Gastroesophageal sphincter (tissue), 4 donors: ENCODE measurements around the gene PRKN. TPM values are rescaled to one million over a fixed set of nuclear protein-coding genes. Genes with fewer than 3 reads are reported as not detected.
"Not testable (repeated sequence)": the region's sequence is repeated elsewhere in the genome, so short reads cannot be mapped to it uniquely, and the experiment has no call there.

Experiments
- ATAC-seq: fragments of 150-250 bp; one replicate; pipeline ENCODE4 v1.9.1; 2016; ENCODE audit warnings: mild to moderate bottlenecking, moderate library complexity
- H3K27ac ChIP-seq, 4 donors: fragments of 200-600 bp; sonication (generic) in 3 of 4; 1 replicate in 3 of 4; 2 replicates in 1 of 4; pipeline ENCODE4 v1.5.1; 2016 to 2019
- H3K27me3 ChIP-seq: fragments of 200-600 bp; sonication (generic); one replicate; pipeline ENCODE4 v1.5.1; 2019
- H3K36me3 ChIP-seq, 2 donors: fragments of 200-600 bp; sonication (generic); one replicate each; pipeline ENCODE4 v1.5.1; 2019; ENCODE audit warnings: control low read depth in 1 of 2
- H3K4me1 ChIP-seq, 3 donors: fragments of 200-600 bp; sonication (generic); 1 replicate in 2 of 3; 2 replicates in 1 of 3; pipeline ENCODE4 v1.5.1; 2016 to 2019; ENCODE audit warnings: control low read depth in 2 of 3
- H3K4me3 ChIP-seq, 2 donors: fragments of 200-600 bp; sonication (generic); one replicate each; pipeline ENCODE4 v1.5.1; 2019; ENCODE audit warnings: mild to moderate bottlenecking in 1 of 2, moderate library complexity in 1 of 2
- H3K9me3 ChIP-seq, 3 donors: fragments of 200-600 bp; sonication (generic); one replicate each; pipeline ENCODE4 v1.5.1; 2017 to 2019; ENCODE audit warnings: control low read depth in 2 of 3
- EP300 ChIP-seq: sonication (generic); formaldehyde crosslinking; IDR thresholded peaks from one replicate; pipeline ENCODE4 v1.6.1; 2017; ENCODE audit warnings: antibody characterized with exemption, mild to moderate bottlenecking
- POLR2A ChIP-seq, 2 donors: fragments of 450-650 bp; IDR thresholded peaks; one replicate each; pipeline ENCODE4 v1.6.1; 2017; ENCODE audit warnings: antibody characterized with exemption in 2 of 2, mild to moderate bottlenecking in 2 of 2, moderate library complexity in 1 of 2
- POLR2AphosphoS5 ChIP-seq: sonication (generic); formaldehyde crosslinking; IDR thresholded peaks from one replicate; pipeline ENCODE4 v1.6.1; 2017; ENCODE audit warnings: antibody characterized with exemption
- WGBS, 2 donors: methylation state at CpG; one replicate each; pipeline ENCODE4 v1.1.5; 2018; ENCODE audit warnings: low coverage in 1 of 2; 5-methylcytosine and 5-hydroxymethylcytosine counted together
- total RNA-seq, 4 donors: library from RNA; depleted of rRNA; stranded (reverse); fragments of >200 nt; gene quantifications; one replicate each; pipeline ENCODE4 v1.1.0, GENCODE V29; 2016
- TF ChIP-seq, protein P1 (sequence below), 4 experiments: fragments of 200-600 bp in 2 of 4; fragments of 450-650 bp in 2 of 4; sonication (generic) in 1 of 4; IDR thresholded peaks; one replicate each; pipeline ENCODE4 v1.5.1; 2017 to 2019; ENCODE audit warnings: antibody characterized with exemption in 4 of 4, mild to moderate bottlenecking in 2 of 4, moderate library complexity in 2 of 4

The PRKN gene
- total RNA-seq, 4 donors from 2014 or later = 8.4 to 58.6 (median 25.8) TPM

DNA sequence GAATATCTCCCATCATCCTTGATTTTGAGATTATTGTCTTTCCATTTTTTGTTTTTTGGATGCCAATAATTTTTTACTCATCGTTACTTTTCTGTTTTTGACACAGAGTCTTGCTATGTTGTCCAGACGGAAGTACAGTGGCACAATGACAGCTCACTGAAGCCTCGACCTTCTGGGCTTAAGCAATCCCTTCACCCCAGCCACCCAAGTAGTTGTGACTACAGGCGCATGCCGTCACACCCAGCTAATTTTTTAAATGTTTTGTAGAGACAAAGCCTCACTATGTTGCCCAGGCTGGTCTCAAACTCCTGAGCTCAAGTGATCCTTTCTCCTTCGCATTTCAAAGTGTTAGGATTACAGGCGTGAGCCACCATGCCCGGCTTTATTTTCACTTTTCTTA is 851.3 kb downstream of the PRKN start:
- 83 to 94% methylated on average over 8 of the region's 8 CpGs for WGBS, 2 donors
- TF ChIP-seq POLR2A (IDR thresholded peaks at IDR 0.05) = no peak
- TF ChIP-seq POLR2AphosphoS5 = no peak
- no peak for TF ChIP-seq EP300
- TF ChIP-seq, protein P1, sequence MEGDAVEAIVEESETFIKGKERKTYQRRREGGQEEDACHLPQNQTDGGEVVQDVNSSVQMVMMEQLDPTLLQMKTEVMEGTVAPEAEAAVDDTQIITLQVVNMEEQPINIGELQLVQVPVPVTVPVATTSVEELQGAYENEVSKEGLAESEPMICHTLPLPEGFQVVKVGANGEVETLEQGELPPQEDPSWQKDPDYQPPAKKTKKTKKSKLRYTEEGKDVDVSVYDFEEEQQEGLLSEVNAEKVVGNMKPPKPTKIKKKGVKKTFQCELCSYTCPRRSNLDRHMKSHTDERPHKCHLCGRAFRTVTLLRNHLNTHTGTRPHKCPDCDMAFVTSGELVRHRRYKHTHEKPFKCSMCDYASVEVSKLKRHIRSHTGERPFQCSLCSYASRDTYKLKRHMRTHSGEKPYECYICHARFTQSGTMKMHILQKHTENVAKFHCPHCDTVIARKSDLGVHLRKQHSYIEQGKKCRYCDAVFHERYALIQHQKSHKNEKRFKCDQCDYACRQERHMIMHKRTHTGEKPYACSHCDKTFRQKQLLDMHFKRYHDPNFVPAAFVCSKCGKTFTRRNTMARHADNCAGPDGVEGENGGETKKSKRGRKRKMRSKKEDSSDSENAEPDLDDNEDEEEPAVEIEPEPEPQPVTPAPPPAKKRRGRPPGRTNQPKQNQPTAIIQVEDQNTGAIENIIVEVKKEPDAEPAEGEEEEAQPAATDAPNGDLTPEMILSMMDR (IDR thresholded peaks at IDR 0.05) = no peak
- H3K4me3 ChIP-seq = no peak overlapping the region
- H3K36me3 ChIP-seq = no peaks in the 10 kb centered on the region
- H3K27me3 ChIP-seq = no peaks in the 10 kb centered on the region
- ATAC-seq = no peak
- H3K4me1 ChIP-seq = no peaks in the 10 kb centered on the region
- no peaks in the 10 kb centered on the region for H3K9me3 ChIP-seq
- H3K27ac ChIP-seq = no peak overlapping the region

- WGBS, 2 donors = 72 to 91% methylated on average over 4 of the region's 4 CpGs
- TF ChIP-seq POLR2A (IDR thresholded peaks at IDR 0.05) (no peak), EP300 (no peak), POLR2AphosphoS5 (no peak)
- TF ChIP-seq, protein P1 (IDR thresholded peaks at IDR 0.05) = no peak
- no peak for ATAC-seq
These were observed 857.2 kb downstream of the PRKN start for GRCh38 chr6:161870236-161870901.

DNA sequence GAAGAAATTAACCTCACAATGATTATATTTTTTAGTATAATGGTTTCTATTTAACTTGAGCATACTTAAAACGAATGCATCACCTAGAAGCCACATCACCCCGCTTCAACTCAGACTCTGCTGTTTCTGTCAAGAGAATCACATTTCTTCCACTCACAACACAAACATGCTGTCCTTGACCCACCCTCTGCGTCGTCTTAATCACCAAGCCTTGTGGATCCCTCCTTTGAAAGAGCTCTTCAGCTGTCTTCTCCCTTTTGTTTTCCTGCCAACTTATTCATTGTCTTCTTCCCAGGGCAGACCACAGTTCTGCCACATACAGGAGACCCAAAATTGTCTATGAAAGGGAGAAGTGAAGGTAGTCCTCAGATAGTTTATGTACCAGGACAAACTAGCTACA is 858.1 kb downstream of the PRKN start:
- H3K27ac ChIP-seq = no peak overlapping the region
- 85 to 88% methylated on average over 4 of the region's 4 CpGs for WGBS, 2 donors
- H3K9me3 ChIP-seq = no peaks in the 10 kb centered on the region
- H3K27me3 ChIP-seq = no peaks in the 10 kb centered on the region
- H3K4me1 ChIP-seq = no peaks in the 10 kb centered on the region
- no peak overlapping the region for H3K4me3 ChIP-seq
- ATAC-seq = no peak
- TF ChIP-seq EP300 = no peak
- no peaks in the 10 kb centered on the region for H3K36me3 ChIP-seq

More at GRCh38 chr6:161870236-161870901, 857.2 kb downstream of the PRKN start:
- Histone ChIP-seq H3K27ac (no peak overlapping the region), H3K9me3 (no peaks in the 10 kb centered on the region), H3K36me3 (no peaks in the 10 kb centered on the region), H3K4me3 (no peak overlapping the region), H3K27me3 (no peaks in the 10 kb centered on the region), H3K4me1 (no peaks in the 10 kb centered on the region)

DNA sequence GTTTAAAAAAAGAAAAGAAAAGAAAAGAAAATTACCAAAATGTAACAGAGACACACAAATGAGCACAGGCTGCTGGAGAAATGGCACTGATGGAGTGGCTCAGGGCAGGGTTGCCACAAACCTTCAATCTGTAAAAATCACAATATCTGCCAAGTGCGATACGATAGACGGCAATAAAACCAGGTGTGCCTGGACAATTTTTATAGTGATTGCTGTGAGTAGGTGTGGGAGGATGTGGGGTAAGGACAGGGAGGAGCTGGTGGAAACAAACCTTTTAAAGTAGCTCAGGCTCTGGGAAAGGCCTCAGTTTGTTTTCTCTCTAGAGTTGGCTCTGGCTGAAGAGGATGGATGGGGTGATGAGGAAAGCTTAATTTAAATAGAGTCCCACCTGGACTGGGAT is 861.0 kb downstream of the PRKN start:
- Histone ChIP-seq H3K27ac (no peak overlapping the region), H3K36me3 (no peaks in the 10 kb centered on the region), H3K9me3 (no peaks in the 10 kb centered on the region), H3K4me3 (no peak overlapping the region), H3K4me1 (no peaks in the 10 kb centered on the region), H3K27me3 (no peaks in the 10 kb centered on the region)
- WGBS, 2 donors = 85 to 91% methylated on average over 3 of the region's 3 CpGs
- no peak for ATAC-seq
- TF ChIP-seq, protein P1 (IDR thresholded peaks at IDR 0.05) = no peak

DNA sequence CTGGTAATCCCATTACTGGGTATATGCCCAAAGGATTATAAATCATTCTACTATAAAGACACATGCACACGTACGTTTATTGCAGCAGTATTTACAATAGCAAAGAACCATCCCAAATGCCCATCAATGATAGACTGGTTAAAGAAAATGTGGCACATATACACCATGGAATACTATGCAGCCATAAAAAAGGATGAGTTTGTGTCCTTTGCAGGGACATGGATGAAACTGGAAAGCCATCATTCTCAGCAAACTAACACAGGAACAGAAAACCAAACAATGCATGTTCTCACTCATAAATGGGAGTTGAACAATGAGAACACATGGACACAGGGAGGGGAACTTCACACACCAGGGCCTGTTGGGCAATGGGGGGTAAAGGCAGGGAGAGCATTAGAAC is 866.5 kb downstream of the PRKN start:
- H3K4me3 ChIP-seq, H3K27me3 ChIP-seq, H3K4me1 ChIP-seq, H3K9me3 ChIP-seq, ATAC-seq, H3K27ac ChIP-seq, H3K36me3 ChIP-seq: not testable (repeated sequence)
- 61 to 94% methylated on average over 2 of the region's 2 CpGs for WGBS, 2 donors

DNA sequence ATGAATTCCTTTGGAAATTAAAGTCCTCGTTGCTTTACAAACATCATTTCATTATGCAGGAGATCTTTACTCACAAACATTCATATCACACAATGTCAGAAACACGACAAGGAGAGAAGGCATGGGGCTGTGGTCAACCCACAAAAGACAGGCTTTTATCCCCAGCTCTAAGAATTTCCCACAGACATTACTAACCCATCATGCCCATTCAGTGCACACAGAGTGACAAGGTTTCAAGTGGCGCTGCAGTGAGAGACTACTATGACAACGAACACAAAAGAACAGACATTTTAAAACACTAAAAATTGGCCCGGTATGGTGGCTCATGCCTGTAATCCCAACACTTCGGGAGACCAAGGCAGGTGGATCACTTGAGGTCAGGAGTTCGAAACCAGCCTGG is 873.9 kb downstream of the PRKN start:
- Histone ChIP-seq H3K4me1 (no peaks in the 10 kb centered on the region), H3K27me3 (no peaks in the 10 kb centered on the region), H3K27ac (no peak overlapping the region), H3K9me3 (no peaks in the 10 kb centered on the region), H3K36me3 (no peaks in the 10 kb centered on the region), H3K4me3 (no peak overlapping the region)
- no peak for ATAC-seq
- TF ChIP-seq EP300 (no peak), POLR2AphosphoS5 (no peak), POLR2A (IDR thresholded peaks at IDR 0.05) (no peak)
- TF ChIP-seq, protein P1 (IDR thresholded peaks at IDR 0.05) = no peak
- whole genome bisulfite sequencing, 2 donors = 87 to 90% methylated on average over 5 to 6 of the region's 7 CpGs

DNA sequence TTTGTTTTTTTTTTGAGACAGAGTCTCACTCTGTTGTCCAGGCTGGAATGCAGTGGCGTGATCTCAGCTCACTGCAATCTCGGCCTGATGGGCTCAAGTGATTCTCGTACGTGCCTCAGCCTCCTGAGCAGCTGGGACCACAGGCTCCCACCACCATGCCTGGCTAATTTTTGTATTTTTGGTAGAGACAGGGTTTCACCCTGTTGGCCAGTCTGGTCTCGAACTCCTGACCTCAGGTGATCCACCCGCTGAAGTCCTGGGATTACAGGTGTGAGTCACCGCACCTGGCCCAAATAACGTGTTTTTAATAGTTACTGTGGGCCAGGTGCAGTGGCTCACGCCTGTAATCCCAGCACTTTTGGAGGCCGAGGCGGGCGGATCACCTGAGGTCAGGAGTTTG is 876.1 kb downstream of the PRKN start:
- not testable (repeated sequence) for H3K27me3 ChIP-seq, ATAC-seq, H3K27ac ChIP-seq, H3K9me3 ChIP-seq, H3K4me1 ChIP-seq, H3K4me3 ChIP-seq, H3K36me3 ChIP-seq
- WGBS, 2 donors = 90 to 95% methylated on average over 2 to 4 of the region's 12 CpGs
